ENCODE measurements around the gene CRABP2. TPM values are rescaled to one million over a fixed set of nuclear protein-coding genes. Genes with fewer than 3 reads are reported as not detected.

CRABP2 gene
- total and polyA plus RNA-seq, 2 donors (not counting 1 experiment from before 2014, with no cell fraction given), result 0.89 to 1.2 TPM

- peaks cover 0 to 70% (median 40%) of the 10 kb centered on the region in 4 experiments for H3K27me3 ChIP-seq (replicated peaks in 1 of 4; ENCODE audit: control extremely low read depth in 1 of 4, control insufficient read depth in 3 of 4, insufficient read depth in 4 of 4, low read length in 3 of 4)
- H3K36me3 ChIP-seq (replicated peaks in 1 of 2; ENCODE audit: control extremely low read depth in 1 of 2, control insufficient read depth in 1 of 2, extremely low read depth in 1 of 2, insufficient read depth in 2 of 2, low read length in 1 of 2), result no peaks in the 10 kb centered on the region
- DNase-seq (no peak), ATAC-seq (ENCODE audit: low read depth) (no peak)
- no peaks in the 10 kb centered on the region for H4K20me1 ChIP-seq (ENCODE audit: control insufficient read depth, insufficient read depth, low read length, poor library complexity, severe bottlenecking)
- ChIA-PET POLR2A (no interaction called here), CTCF (interaction anchor here (0.5 to 8.5 kb wide), 7 partner anchors 9 to 321 kb away, joined by 3 to 102 read pairs (median 3); no protein-coding TSS in a partner anchor)
- no peak overlapping the region for H3K4me3 ChIP-seq (ENCODE audit: control extremely low read depth in 1 of 5, extremely low read depth in 1 of 5, insufficient read depth in 1 of 5, low read depth in 2 of 5, low read length in 4 of 5)
- Mint-ChIP-seq H3K27me3 (peaks cover 57% of the 10 kb centered on the region), H3K4me1 (peaks cover 38% of the 10 kb centered on the region), H3K4me3 (no peak overlapping the region), H3K27ac (no peak overlapping the region), H3K9me3 (ENCODE audit: insufficient read depth) (no peaks in the 10 kb centered on the region)
- no peak overlapping the region for H3K9ac ChIP-seq (ENCODE audit: low read length)
- 93% methylated on average over 3 of the region's 8 CpGs for WGBS (ENCODE audit: insufficient coverage)
- intact Hi-C loops (cut with micrococcal nuclease), result no loop called here
- H3K4me1 ChIP-seq (ENCODE audit: control insufficient read depth in 2 of 2, insufficient read depth in 2 of 2, low read length in 2 of 2), result peaks cover 25 to 48% of the 10 kb centered on the region in 2 donors
- peaks cover 0 to 7% (median 0%) of the 10 kb centered on the region in 3 donors for H3K9me3 ChIP-seq (ENCODE audit: control extremely low read depth in 1 of 3, control insufficient read depth in 2 of 3, insufficient read depth in 1 of 3, low read length in 2 of 3)
- H2AFZ ChIP-seq (ENCODE audit: insufficient read depth, low read depth, low read length, poor library complexity, severe bottlenecking), result no peak overlapping the region
- H3K27ac ChIP-seq (ENCODE audit: low read length in 2 of 2), result no peak overlapping the region
- H3K4me2 ChIP-seq (replicated peaks; ENCODE audit: low read depth, low read length, poor library complexity, severe bottlenecking), result no peak overlapping the region
- no peaks in the 10 kb centered on the region for H3K79me2 ChIP-seq (ENCODE audit: control insufficient read depth, insufficient read depth, low read length)
- TF ChIP-seq CTCF (IDR thresholded peaks at IDR 0.05) (no peak), EZH2 (IDR thresholded peaks at IDR 0.05; ENCODE audit: borderline replicate concordance, insufficient read depth, low read depth, low read length, poor library complexity, severe bottlenecking) (no peak)
Observed at GRCh38 chr1:156681196-156681960, 24.0 kb downstream of the CRABP2 start.

DNA sequence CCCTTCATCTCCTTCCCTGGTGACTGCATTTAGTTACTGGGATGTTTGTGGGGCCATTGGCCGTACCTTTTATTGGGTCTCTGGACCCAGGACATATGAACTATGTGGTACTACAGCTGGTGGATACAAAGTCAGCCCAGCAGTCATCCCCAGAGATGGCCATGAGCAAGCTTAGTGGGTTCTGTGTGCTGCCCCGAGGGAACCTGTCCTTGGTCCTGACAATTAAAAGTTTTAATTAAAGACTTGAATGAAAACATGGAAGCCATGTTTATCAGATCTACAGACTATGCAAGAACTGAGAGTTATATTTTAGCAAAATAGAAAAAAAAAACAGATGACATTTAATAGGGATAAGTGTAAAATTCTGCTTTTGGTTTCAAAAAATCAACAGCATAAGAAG is 25.3 kb downstream of the CRABP2 start:
- CTCF ChIA-PET, result interaction anchor here (0.7 to 8.5 kb wide), 6 partner anchors 10 to 1801 kb away, joined by 3 to 102 read pairs (median 28); no protein-coding TSS in a partner anchor
- Histone ChIP-seq H3K9ac (ENCODE audit: low read length) (no peak overlapping the region), H3K27me3 (replicated peaks in 1 of 4; ENCODE audit: control extremely low read depth in 1 of 4, control insufficient read depth in 3 of 4, insufficient read depth in 4 of 4, low read length in 3 of 4) (peaks cover 0 to 78% (median 43%) of the 10 kb centered on the region in 4 experiments), H3K36me3 (replicated peaks in 1 of 2; ENCODE audit: control extremely low read depth in 1 of 2, control insufficient read depth in 1 of 2, extremely low read depth in 1 of 2, insufficient read depth in 2 of 2, low read length in 1 of 2) (no peaks in the 10 kb centered on the region), H4K20me1 (ENCODE audit: control insufficient read depth, insufficient read depth, low read length, poor library complexity, severe bottlenecking) (no peaks in the 10 kb centered on the region), H3K4me2 (replicated peaks; ENCODE audit: low read depth, low read length, poor library complexity, severe bottlenecking) (no peak overlapping the region), H3K4me1 (ENCODE audit: control insufficient read depth in 2 of 2, insufficient read depth in 2 of 2, low read length in 2 of 2) (peaks cover 25 to 48% of the 10 kb centered on the region in 2 donors), H3K4me3 (ENCODE audit: control extremely low read depth in 1 of 5, extremely low read depth in 1 of 5, insufficient read depth in 1 of 5, low read depth in 2 of 5, low read length in 4 of 5) (no peak overlapping the region), H3K9me3 (ENCODE audit: control extremely low read depth in 1 of 3, control insufficient read depth in 2 of 3, insufficient read depth in 1 of 3, low read length in 2 of 3) (peaks cover 0 to 7% (median 0%) of the 10 kb centered on the region in 3 donors), H3K27ac (ENCODE audit: low read length in 2 of 2) (no peak overlapping the region), H3K79me2 (ENCODE audit: control insufficient read depth, insufficient read depth, low read length) (no peaks in the 10 kb centered on the region), H2AFZ (ENCODE audit: insufficient read depth, low read depth, low read length, poor library complexity, severe bottlenecking) (no peak overlapping the region)
- DNase-seq (no peak), ATAC-seq (ENCODE audit: low read depth) (no peak)
- 61% methylated on average over 2 of the region's 2 CpGs for WGBS (ENCODE audit: insufficient coverage)
- Mint-ChIP-seq H3K4me3 (no peak overlapping the region), H3K9me3 (ENCODE audit: insufficient read depth) (no peaks in the 10 kb centered on the region), H3K27me3 (peaks cover 56% of the 10 kb centered on the region), H3K27ac (no peak overlapping the region), H3K4me1 (peaks cover 38% of the 10 kb centered on the region)
- POLR2A ChIA-PET, result no interaction called here
- TF ChIP-seq CTCF (IDR thresholded peaks at IDR 0.05), result no peak
- no peak for TF ChIP-seq EZH2 (IDR thresholded peaks at IDR 0.05; ENCODE audit: borderline replicate concordance, insufficient read depth, low read depth, low read length, poor library complexity, severe bottlenecking)
- intact Hi-C loops (cut with micrococcal nuclease), result no loop called here
